ENCODE results near the gene IGLL1.

DNA sequence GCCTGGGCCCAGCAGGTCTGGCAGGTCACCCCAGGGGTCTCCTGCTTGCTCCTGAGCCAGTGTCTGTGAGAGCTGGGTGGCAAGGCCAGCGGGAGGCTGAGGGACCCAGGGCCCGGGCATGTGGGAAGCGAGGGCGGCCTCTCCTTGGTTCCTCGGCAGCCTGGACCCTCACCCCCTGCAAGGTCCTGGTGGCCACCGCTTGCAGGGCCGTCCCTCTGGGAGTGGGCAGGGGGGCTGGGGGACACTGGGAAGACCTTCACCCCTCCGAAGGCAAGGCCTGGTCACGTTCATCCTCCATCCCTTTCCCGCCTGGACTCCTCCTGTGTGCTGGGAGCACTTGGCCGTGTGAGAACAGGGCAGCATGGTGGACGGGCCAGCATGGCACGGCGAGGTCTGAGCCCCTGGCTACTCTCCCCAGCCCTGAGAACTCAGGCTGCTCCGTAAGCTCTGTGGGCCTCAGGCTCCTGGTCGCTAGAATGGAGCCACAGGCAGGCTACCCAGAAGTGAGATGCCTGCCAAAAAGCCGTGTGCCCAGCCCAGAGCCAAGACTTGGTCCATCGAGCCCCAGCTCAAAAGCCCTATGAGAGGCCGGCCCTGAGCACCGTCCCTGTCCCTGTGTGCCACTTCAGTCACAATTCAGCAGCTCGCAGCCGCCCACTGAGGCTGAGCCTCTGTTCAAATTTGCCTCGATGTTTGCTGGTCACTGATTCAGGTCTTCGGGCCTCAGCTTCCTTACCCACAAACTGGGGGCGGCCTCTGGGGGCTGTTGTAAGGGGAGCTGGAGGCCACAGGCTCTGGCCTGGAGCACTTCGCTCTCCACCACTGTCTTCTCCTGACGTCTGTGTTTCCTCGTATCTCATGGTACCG is 45.0 kb downstream of the IGLL1 start:
- TF ChIP-seq, protein P1, sequence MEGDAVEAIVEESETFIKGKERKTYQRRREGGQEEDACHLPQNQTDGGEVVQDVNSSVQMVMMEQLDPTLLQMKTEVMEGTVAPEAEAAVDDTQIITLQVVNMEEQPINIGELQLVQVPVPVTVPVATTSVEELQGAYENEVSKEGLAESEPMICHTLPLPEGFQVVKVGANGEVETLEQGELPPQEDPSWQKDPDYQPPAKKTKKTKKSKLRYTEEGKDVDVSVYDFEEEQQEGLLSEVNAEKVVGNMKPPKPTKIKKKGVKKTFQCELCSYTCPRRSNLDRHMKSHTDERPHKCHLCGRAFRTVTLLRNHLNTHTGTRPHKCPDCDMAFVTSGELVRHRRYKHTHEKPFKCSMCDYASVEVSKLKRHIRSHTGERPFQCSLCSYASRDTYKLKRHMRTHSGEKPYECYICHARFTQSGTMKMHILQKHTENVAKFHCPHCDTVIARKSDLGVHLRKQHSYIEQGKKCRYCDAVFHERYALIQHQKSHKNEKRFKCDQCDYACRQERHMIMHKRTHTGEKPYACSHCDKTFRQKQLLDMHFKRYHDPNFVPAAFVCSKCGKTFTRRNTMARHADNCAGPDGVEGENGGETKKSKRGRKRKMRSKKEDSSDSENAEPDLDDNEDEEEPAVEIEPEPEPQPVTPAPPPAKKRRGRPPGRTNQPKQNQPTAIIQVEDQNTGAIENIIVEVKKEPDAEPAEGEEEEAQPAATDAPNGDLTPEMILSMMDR (IDR thresholded peaks at IDR 0.05; ENCODE audit: low read length): no peak
- no peak for TF ChIP-seq EZH2 (IDR thresholded peaks at IDR 0.05; ENCODE audit: borderline replicate concordance, low read length)

Data from OCI-LY1 (cell line).